Tracheal epithelial cell (primary cell): ENCODE data around the gene SGCB. TPM values are rescaled to one million over a fixed set of nuclear protein-coding genes. Genes with fewer than 3 reads are reported as not detected.

Source experiments
- total RNA-seq: library from RNA; depleted of rRNA; stranded (reverse); fragments of >200 nt; gene quantifications from 2 replicates; pipeline ENCODE4 v1.2.1, GENCODE V29; 2014

The SGCB gene, protein sequence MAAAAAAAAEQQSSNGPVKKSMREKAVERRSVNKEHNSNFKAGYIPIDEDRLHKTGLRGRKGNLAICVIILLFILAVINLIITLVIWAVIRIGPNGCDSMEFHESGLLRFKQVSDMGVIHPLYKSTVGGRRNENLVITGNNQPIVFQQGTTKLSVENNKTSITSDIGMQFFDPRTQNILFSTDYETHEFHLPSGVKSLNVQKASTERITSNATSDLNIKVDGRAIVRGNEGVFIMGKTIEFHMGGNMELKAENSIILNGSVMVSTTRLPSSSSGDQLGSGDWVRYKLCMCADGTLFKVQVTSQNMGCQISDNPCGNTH
- 9.0 and 9.2 TPM in 2 replicates for total RNA-seq

GRCh38 chr4:52038103-52038912 is at the start of gene SGCB:
SGCB (minus strand) TSS chr4:52038299; CDS start chr4:52038259, 40 bp downstream.

DNA sequence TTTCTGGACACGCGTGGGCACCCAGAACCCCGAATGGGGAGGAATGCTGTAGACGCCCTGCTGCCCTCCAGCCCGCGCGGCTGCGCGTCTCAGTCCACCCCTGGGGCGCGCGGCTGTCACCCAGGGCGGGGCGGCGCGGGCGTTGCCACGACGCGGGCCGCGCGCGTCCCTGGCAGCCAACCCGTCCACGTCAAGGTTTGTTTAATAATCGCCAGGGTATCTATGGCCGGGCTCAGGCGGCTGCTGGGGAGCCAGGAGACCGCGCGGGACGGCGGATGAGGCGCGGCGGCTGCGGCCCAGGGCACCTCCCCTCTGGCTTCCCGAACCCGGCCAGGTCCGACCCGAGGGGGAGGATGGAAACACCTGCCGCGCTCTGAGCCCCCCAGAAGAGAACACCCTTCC is 13.1 kb upstream of the SGCB start, which contains the start of gene SPATA18:
TSS of gene SPATA18 (plus strand) at position 92 of the 402 bp plus-strand sequence. CDS start 401 bp downstream, outside the sequence.

DNA sequence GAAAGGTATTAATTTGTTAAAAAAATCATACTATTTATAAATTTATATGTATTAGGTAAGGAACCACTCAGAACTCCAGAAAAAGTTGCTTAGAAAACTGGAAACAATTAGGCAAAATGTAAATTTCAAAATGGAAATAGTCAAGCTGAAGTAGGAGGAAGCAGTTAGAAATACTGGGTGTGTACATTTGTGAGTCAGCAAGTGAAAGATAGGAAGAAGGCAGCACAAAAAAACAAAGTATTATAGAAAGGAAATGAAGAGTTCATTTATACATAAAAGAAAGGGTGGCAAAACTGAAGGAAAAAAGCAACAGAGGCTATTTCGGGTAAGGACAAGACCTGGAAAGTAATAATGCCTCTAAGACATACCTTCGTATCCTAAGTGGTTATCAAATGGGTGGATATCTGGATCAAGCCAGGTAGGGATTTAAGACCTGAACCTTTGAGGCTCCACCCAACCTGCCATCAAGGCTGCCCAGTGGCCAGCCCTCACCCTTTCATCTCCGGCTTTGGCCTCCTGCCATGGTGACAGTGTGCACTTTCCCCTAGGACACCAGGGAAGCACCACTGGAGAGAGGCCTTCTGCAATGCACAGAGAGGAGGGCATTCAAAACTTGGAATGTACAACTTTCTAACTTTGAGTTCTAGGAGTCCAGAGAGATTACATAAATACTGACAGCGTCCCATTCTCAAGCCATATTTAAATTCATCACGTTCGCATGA is 18.0 kb downstream of the SGCB start, which contains the start of gene LRRC66:
TSS of gene LRRC66 (minus strand) at position 428 of the 722 bp plus-strand sequence. CDS start 2,750 bp downstream, outside the sequence.

Other genes starting within 250 kb of the SGCB start
- 33.2 and 34.2 TPM in 2 replicates for gene DCUN1D4, start 195.1 kb downstream of the SGCB start, total RNA-seq
- gene LRRC66, start 17.9 kb downstream of the SGCB start, total RNA-seq: under 0.01 and 0.43 TPM in 2 replicates
- 12.5 and 15.8 TPM in 2 replicates for gene SPATA18, start 13.0 kb upstream of the SGCB start, total RNA-seq